Parathyroid adenoma (tissue), 2 donors: ENCODE data around the gene LINGO1.

Source experiments
- H2AFZ ChIP-seq: fragments of 300-600 bp; sonication (generic); one replicate; pipeline ENCODE4 v1.7.0; 2017; ENCODE audit warnings: antibody characterized with exemption, mild to moderate bottlenecking
- H3K27ac ChIP-seq: fragments of 300-600 bp; sonication (generic); one replicate; pipeline ENCODE4 v1.7.0; 2017
- H3K27me3 ChIP-seq: fragments of 300-600 bp; sonication (generic); one replicate; pipeline ENCODE4 v1.7.0; 2017; ENCODE audit warnings: low read length; ENCODE audit not compliant: control insufficient read depth, insufficient read depth
- H3K36me3 ChIP-seq: fragments of 300-600 bp; sonication (generic); one replicate; pipeline ENCODE4 v1.7.0; 2017; ENCODE audit warnings: low read length; ENCODE audit not compliant: control insufficient read depth, insufficient read depth
- H3K4me1 ChIP-seq: fragments of 300-600 bp; sonication (generic); one replicate; pipeline ENCODE4 v1.7.0; 2017; ENCODE audit warnings: control low read depth
- H3K4me2 ChIP-seq: fragments of 300-600 bp; sonication (generic); one replicate; pipeline ENCODE4 v1.7.0; 2017; ENCODE audit warnings: low read length
- H3K4me3 ChIP-seq: fragments of 300-600 bp; sonication (generic); one replicate; pipeline ENCODE4 v1.7.0; 2017; ENCODE audit warnings: low read depth, low read length
- H3K79me2 ChIP-seq: fragments of 300-600 bp; sonication (generic); one replicate; pipeline ENCODE4 v1.7.0; 2017; ENCODE audit warnings: control low read depth
- H3K9ac ChIP-seq: fragments of 300-600 bp; sonication (generic); one replicate; pipeline ENCODE4 v1.7.0; 2017; ENCODE audit warnings: mild to moderate bottlenecking
- H3K9me3 ChIP-seq: fragments of 300-600 bp; sonication (generic); one replicate; pipeline ENCODE4 v1.7.0; 2017; ENCODE audit warnings: low read length; ENCODE audit not compliant: control insufficient read depth
- TF ChIP-seq, protein P1 (sequence below): fragments of 300-600 bp; sonication (generic); IDR thresholded peaks from one replicate; pipeline ENCODE4 v1.7.0; 2017; ENCODE audit warnings: antibody characterized with exemption, mild to moderate bottlenecking
- donor health status: primary hyperparathyroidism.

The LINGO1 gene

DNA sequence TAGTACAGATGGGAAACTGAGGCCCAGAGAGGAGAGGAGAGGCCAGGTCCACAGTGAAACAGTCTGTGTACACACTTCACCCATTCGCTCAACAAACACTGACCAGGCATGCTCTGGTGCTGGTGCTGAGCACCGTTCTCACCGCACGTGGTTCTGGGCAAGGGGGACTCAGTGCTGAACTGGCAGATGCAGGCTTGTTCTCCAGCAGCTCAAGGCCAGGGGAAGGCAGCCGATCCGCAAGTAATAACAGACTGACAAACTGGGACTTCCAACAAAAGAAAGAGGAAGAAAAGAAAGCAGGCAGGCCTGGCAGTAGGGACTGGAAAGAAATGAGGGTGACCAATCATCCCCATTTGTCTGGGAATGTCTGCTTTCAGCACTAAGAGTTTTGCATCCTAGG lies 25.6 kb upstream of the LINGO1 start:
- Histone ChIP-seq H3K4me3 (no peak overlapping the region), H3K27ac (no peak overlapping the region), H3K4me1 (no peaks in the 10 kb centered on the region), H3K9ac (no peak overlapping the region), H3K27me3 (no peaks in the 10 kb centered on the region), H3K36me3 (no peaks in the 10 kb centered on the region), H3K79me2 (no peaks in the 10 kb centered on the region), H3K4me2 (no peak overlapping the region), H2AFZ (no peak overlapping the region), H3K9me3 (no peaks in the 10 kb centered on the region)
- TF ChIP-seq, protein P1, sequence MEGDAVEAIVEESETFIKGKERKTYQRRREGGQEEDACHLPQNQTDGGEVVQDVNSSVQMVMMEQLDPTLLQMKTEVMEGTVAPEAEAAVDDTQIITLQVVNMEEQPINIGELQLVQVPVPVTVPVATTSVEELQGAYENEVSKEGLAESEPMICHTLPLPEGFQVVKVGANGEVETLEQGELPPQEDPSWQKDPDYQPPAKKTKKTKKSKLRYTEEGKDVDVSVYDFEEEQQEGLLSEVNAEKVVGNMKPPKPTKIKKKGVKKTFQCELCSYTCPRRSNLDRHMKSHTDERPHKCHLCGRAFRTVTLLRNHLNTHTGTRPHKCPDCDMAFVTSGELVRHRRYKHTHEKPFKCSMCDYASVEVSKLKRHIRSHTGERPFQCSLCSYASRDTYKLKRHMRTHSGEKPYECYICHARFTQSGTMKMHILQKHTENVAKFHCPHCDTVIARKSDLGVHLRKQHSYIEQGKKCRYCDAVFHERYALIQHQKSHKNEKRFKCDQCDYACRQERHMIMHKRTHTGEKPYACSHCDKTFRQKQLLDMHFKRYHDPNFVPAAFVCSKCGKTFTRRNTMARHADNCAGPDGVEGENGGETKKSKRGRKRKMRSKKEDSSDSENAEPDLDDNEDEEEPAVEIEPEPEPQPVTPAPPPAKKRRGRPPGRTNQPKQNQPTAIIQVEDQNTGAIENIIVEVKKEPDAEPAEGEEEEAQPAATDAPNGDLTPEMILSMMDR: no peak

DNA sequence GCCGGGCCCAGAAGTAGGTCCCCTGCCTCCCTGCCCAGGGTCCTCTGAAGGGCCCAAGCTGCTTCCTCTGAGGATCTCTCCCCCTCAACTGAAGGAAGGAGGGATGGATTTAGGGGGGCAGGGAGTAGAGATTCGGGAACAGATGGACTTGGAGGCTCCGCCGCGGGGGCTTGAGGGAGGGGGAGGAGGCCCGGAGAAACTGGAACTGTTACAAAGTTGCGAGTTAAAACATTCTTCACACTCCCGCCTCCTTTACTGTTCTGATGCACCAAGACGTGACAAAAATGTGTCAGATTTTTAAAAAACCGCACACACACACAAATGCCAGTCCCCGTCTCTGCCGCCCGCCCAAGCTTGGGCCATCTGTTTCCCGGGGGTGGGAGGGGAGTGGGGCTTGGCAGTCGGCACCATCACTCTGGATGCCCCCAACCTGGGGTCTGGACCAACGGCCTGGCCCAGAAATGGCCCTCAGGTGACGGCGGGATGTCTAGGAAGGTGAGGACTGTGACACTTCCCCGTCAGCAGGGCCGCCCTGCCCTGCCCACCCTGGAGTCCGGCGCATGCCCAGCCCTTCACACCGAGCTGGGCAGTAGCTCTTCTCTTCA lies 25.0 kb upstream of the LINGO1 start:
- TF ChIP-seq, protein P1: no peak
- Histone ChIP-seq H2AFZ (no peak overlapping the region), H3K4me2 (no peak overlapping the region), H3K27me3 (no peaks in the 10 kb centered on the region), H3K36me3 (no peaks in the 10 kb centered on the region), H3K79me2 (no peaks in the 10 kb centered on the region), H3K9me3 (no peaks in the 10 kb centered on the region), H3K4me1 (no peaks in the 10 kb centered on the region), H3K27ac (no peak overlapping the region), H3K9ac (no peak overlapping the region), H3K4me3 (no peak overlapping the region)

DNA sequence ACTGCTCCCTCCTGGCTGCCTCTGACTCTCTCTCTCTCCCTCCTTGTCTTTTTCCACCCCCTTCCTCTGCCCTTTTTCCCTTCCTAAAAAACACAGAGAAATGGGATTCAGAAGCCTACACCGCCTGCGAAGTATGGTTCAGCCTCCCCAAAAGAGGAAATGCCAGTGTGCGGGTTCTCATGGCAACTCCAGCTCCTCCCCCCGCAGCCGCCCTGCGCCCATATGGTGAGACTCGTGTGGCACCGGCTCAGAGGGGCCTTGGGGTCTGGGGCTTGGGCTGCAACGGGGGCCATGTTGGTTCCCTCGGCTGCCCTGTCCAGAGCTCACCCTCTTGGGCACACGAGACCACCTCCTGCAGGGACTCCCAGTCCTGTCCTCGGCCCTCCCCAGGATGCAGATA lies 23.6 kb upstream of the LINGO1 start:
- TF ChIP-seq, protein P1: no peak
- Histone ChIP-seq H3K79me2 (no peaks in the 10 kb centered on the region), H2AFZ (no peak overlapping the region), H3K9ac (no peak overlapping the region), H3K27me3 (no peaks in the 10 kb centered on the region), H3K4me1 (no peaks in the 10 kb centered on the region), H3K4me2 (no peak overlapping the region), H3K4me3 (no peak overlapping the region), H3K36me3 (no peaks in the 10 kb centered on the region), H3K27ac (no peak overlapping the region), H3K9me3 (no peaks in the 10 kb centered on the region)

DNA sequence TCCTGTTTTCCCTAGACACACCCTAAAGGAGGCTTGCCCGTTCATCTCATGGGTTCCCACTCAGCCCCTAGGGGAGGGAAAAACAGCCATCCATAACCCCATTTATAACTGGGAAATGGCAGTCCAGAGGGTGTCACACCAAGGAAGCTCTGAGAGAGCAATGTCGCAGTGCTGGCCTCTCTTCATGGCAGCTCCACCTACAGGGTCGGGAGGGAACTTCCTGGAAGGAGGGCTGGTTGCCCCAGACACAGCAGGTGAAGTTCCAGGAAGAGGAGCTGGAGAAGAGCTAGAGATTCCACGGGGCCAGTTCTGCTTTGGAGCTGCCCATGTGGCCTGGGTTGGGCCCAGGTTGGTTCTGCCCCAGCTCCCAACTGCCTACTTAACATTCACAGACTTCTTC lies 22.3 kb upstream of the LINGO1 start:
- no peaks in the 10 kb centered on the region for H3K4me1 ChIP-seq
- no peak overlapping the region for H3K27ac ChIP-seq
- H3K9ac ChIP-seq: no peak overlapping the region
- no peaks in the 10 kb centered on the region for H3K79me2 ChIP-seq
- no peaks in the 10 kb centered on the region for H3K9me3 ChIP-seq
- no peaks in the 10 kb centered on the region for H3K36me3 ChIP-seq
- H3K27me3 ChIP-seq: no peaks in the 10 kb centered on the region
- no peak overlapping the region for H3K4me3 ChIP-seq
- H3K4me2 ChIP-seq: no peak overlapping the region
- H2AFZ ChIP-seq: no peak overlapping the region
- TF ChIP-seq, protein P1: peak; percentile 9

DNA sequence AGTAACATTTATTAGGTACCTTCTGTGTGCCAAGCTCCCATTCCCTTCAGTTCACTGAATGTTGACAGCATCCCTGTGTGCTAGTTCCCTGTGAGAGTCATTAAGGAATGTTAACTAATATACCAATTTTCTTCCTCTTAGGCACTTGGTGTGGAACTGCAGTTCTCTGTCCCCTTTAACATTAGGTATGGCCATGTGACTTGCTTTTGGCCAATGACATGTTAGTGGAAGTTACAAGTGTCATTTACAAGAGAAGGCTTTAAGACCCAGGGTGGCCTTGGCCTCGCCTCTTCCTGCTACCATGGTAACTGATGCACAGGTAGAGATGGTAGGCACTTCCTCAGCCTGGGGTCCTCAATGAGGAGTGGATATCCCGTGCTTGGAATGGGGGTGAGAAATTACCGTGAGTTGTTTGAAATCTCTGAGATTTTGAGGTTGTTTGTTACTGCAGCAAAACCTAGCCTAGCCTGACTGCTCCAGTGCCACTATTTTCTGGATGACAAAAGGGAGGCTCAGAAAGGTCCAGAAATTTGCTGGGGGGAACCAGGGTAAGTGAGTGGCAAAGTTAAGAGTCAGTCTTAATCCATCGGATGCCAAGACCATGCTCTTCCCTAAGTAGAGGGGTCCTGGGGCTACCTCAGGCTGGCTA lies 21.2 kb upstream of the LINGO1 start:
- Histone ChIP-seq H3K9ac (no peak overlapping the region), H2AFZ (no peak overlapping the region), H3K27me3 (no peaks in the 10 kb centered on the region), H3K79me2 (no peaks in the 10 kb centered on the region), H3K27ac (no peak overlapping the region), H3K4me2 (no peak overlapping the region), H3K4me1 (no peaks in the 10 kb centered on the region), H3K4me3 (no peak overlapping the region), H3K36me3 (no peaks in the 10 kb centered on the region), H3K9me3 (no peaks in the 10 kb centered on the region)
- TF ChIP-seq, protein P1: no peak
